GM12864 (cell line): ENCODE results near the gene TUBB1.

Experiments
- DNase-seq: peaks from one replicate; pipeline ENCODE4 v3.0.0-alpha.2; 2011; ENCODE audit warnings: low read depth
- H3K4me3 ChIP-seq: 2 replicates; pipeline ENCODE4 v1.5.1; 2011; ENCODE audit warnings: mild to moderate bottlenecking, low read depth, low read length, control low read depth
- CTCF ChIP-seq: IDR thresholded peaks from 2 replicates; pipeline ENCODE4 v1.5.1; 2011; ENCODE audit warnings: low read depth, mild to moderate bottlenecking, moderate library complexity, low read length, control low read depth, inconsistent platforms; ENCODE audit errors: missing control alignments

Gene TUBB1

DNA sequence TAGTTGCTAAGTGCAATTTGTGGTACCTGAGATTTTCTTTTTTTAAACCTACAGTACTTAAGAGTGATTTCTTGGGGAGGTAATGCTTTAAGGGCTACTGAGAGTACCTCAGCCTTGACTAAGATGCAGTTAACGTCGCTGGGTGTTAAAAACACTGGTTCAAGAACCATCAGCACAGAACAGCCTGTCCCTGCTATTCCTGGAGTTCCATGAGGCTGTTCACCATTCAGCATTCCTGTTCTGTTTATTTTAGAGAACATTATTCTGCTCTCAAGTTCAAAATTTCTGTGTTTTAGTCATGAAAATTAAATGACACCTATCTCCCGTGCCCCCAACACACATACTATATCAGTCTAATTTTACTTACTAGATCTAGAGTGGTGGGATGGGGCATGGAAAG is 25.1 kb downstream of the TUBB1 start:
- no peak for DNase-seq
- no peak overlapping the region for H3K4me3 ChIP-seq
- TF ChIP-seq CTCF = no peak

GRCh38 chr20:59044796-59045195 is 25.6 kb downstream of the TUBB1 start:
- no peak for TF ChIP-seq CTCF
- H3K4me3 ChIP-seq = no peak overlapping the region
- DNase-seq = no peak

DNA sequence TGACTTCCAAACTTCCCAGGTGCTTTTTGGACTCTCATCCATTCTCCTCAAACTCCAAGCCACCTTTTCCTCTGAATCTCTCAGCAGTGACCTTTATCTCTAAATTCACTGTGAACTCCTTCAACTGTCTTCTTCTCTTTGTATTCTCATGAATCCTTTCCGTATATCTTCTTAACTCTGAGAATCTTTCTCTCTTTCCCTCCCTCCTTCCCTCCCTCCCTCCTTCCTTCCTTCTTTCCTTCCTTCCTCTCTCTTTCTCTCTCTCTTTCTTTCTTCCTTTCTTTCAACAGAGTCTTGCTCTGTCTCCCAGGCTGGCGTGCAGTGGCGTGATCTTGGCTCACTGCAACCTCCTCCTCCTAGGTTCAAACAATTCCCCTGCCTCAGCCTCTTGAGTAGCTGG is 27.6 kb downstream of the TUBB1 start:
- TF ChIP-seq CTCF = no peak
- no peak for DNase-seq
- no peak overlapping the region for H3K4me3 ChIP-seq

- no peak for DNase-seq
- TF ChIP-seq CTCF = no peak
- H3K4me3 ChIP-seq = no peak overlapping the region
These were observed 28.9 kb downstream of the TUBB1 start for GRCh38 chr20:59047938-59048680.

DNA sequence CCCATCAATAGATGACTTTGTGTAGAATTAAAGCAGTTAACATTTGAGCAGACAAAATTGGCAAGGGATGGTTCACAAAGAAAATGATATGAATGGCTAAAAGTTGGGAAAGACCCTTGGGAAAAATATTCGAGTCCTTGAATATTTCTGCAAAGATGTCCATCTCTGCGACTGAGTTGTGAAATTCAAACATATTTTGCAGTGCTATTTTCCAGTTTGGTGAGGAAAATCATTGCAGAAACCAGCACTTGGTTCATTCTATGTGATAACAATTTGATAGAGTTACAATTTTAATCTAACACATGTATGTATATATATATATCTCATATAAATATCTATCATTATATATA is 29.4 kb downstream of the TUBB1 start:
- DNase-seq = no peak
- TF ChIP-seq CTCF = no peak
- H3K4me3 ChIP-seq = no peak overlapping the region

- no peak for DNase-seq
- H3K4me3 ChIP-seq = no peak overlapping the region
These were observed 31.2 kb downstream of the TUBB1 start for GRCh38 chr20:59050437-59050836.

More at GRCh38 chr20:59050437-59050836, 31.2 kb downstream of the TUBB1 start:
- no peak for TF ChIP-seq CTCF
